Measurements from ENCODE around the gene HSD17B12.
"Not testable (repeated sequence)": the region's sequence is repeated elsewhere in the genome, so short reads cannot be mapped to it uniquely, and the experiment has no call there.

HSD17B12 gene

GRCh38 chr11:43680521-43681400, at the start of gene HSD17B12:
TSS of gene HSD17B12 (plus strand) at chr11:43680738. CDS start at chr11:43680828, 90 bp downstream.
- DNase-seq, result peak; percentile 97

- DNase-seq, result no peak
Observed at GRCh38 chr11:43631732-43632131, 48.8 kb upstream of the HSD17B12 start.

- DNase-seq, result no peak
Observed at GRCh38 chr11:43632181-43632580, 48.4 kb upstream of the HSD17B12 start.

- no peak for DNase-seq
Observed at GRCh38 chr11:43638717-43639116, 41.8 kb upstream of the HSD17B12 start.

GRCh38 chr11:43639224-43639623, 41.3 kb upstream of the HSD17B12 start:
- no peak for DNase-seq

GRCh38 chr11:43639920-43640319, 40.6 kb upstream of the HSD17B12 start:
- no peak for DNase-seq

GRCh38 chr11:43643898-43644620, 36.5 kb upstream of the HSD17B12 start:
- peak; percentile 31 for DNase-seq

GRCh38 chr11:43644621-43645299, 35.8 kb upstream of the HSD17B12 start:
- DNase-seq, result no peak

- no peak for DNase-seq
Observed at GRCh38 chr11:43646767-43647166, 33.8 kb upstream of the HSD17B12 start.

GRCh38 chr11:43648888-43649287, 31.6 kb upstream of the HSD17B12 start:
- DNase-seq, result no peak

- DNase-seq, result no peak
Observed at GRCh38 chr11:43649501-43649900, 31.0 kb upstream of the HSD17B12 start.

- DNase-seq, result no peak
Observed at GRCh38 chr11:43649921-43650320, 30.6 kb upstream of the HSD17B12 start.

GRCh38 chr11:43663018-43663417, 17.5 kb upstream of the HSD17B12 start:
- DNase-seq, result not testable (repeated sequence)

- no peak for DNase-seq
Observed at GRCh38 chr11:43664295-43664694, 16.2 kb upstream of the HSD17B12 start.

GRCh38 chr11:43671284-43671683, 9.3 kb upstream of the HSD17B12 start:
- not testable (repeated sequence) for DNase-seq

- no peak for DNase-seq
Observed at GRCh38 chr11:43674560-43674959, 6.0 kb upstream of the HSD17B12 start.

GRCh38 chr11:43676933-43677332, 3.6 kb upstream of the HSD17B12 start:
- no peak for DNase-seq

GRCh38 chr11:43681401-43681942, 934 bp downstream of the HSD17B12 start:
- no peak for DNase-seq

- not testable (repeated sequence) for DNase-seq
Observed at GRCh38 chr11:43682081-43682480, 1.5 kb downstream of the HSD17B12 start.

- no peak for DNase-seq
Observed at GRCh38 chr11:43685440-43685839, 4.9 kb downstream of the HSD17B12 start.

- DNase-seq, result no peak
Observed at GRCh38 chr11:43686207-43686606, 5.7 kb downstream of the HSD17B12 start.

GRCh38 chr11:43687120-43687791, 6.7 kb downstream of the HSD17B12 start:
- DNase-seq, result no peak

All from GOT3 (cell line).